Measurements from ENCODE around the gene SLC7A11.

Gene SLC7A11

GRCh38 chr4:138251938-138252337 is 9.8 kb upstream of the SLC7A11 start:
- H3K4me3 ChIP-seq (ENCODE audit: low read depth, low read length): no peak overlapping the region
- no peaks in the 10 kb centered on the region for H3K36me3 ChIP-seq
- no peaks in the 10 kb centered on the region for H3K27me3 ChIP-seq
- H3K4me1 ChIP-seq: no peaks in the 10 kb centered on the region
- DNase-seq: no peak
- TF ChIP-seq CTCF (IDR thresholded peaks at IDR 0.05; ENCODE audit: low read depth, low read length): no peak
- no peaks in the 10 kb centered on the region for H3K9me3 ChIP-seq

GRCh38 chr4:138249132-138249531 is 7.0 kb upstream of the SLC7A11 start:
- TF ChIP-seq CTCF (IDR thresholded peaks at IDR 0.05; ENCODE audit: low read depth, low read length): no peak
- no peaks in the 10 kb centered on the region for H3K4me1 ChIP-seq
- DNase-seq: no peak
- H3K27me3 ChIP-seq: no peaks in the 10 kb centered on the region
- H3K4me3 ChIP-seq (ENCODE audit: low read depth, low read length): no peak overlapping the region
- H3K36me3 ChIP-seq: no peaks in the 10 kb centered on the region
- H3K9me3 ChIP-seq: no peaks in the 10 kb centered on the region

GRCh38 chr4:138248058-138248457 is 5.9 kb upstream of the SLC7A11 start:
- TF ChIP-seq CTCF (IDR thresholded peaks at IDR 0.05; ENCODE audit: low read depth, low read length): no peak
- Histone ChIP-seq H3K4me3 (ENCODE audit: low read depth, low read length) (no peak overlapping the region), H3K9me3 (no peaks in the 10 kb centered on the region), H3K4me1 (no peaks in the 10 kb centered on the region), H3K36me3 (no peaks in the 10 kb centered on the region), H3K27me3 (no peaks in the 10 kb centered on the region)
- no peak for DNase-seq

- no peak for DNase-seq
- Histone ChIP-seq H3K4me3 (ENCODE audit: low read depth, low read length) (no peak overlapping the region), H3K36me3 (no peaks in the 10 kb centered on the region), H3K9me3 (no peaks in the 10 kb centered on the region), H3K27me3 (no peaks in the 10 kb centered on the region), H3K4me1 (0 out of 2 replicates have a peak, but pooled peaks cover 2% of the 10 kb centered on the region)
- TF ChIP-seq CTCF (IDR thresholded peaks at IDR 0.05; ENCODE audit: low read depth, low read length): no peak
These were observed 5.5 kb upstream of the SLC7A11 start for GRCh38 chr4:138247643-138248042.

- 0 out of 2 replicates have a peak, but pooled peaks cover 2% of the 10 kb centered on the region for H3K4me1 ChIP-seq
- no peak for TF ChIP-seq CTCF (IDR thresholded peaks at IDR 0.05; ENCODE audit: low read depth, low read length)
These were observed 1.2 kb upstream of the SLC7A11 start for GRCh38 chr4:138243369-138243768.

GRCh38 chr4:138242834-138243156 is 646 bp upstream of the SLC7A11 start:
- no peaks in the 10 kb centered on the region for H3K9me3 ChIP-seq
- no peaks in the 10 kb centered on the region for H3K27me3 ChIP-seq
- DNase-seq: no peak
- peak overlapping the region; percentile 78 for H3K4me3 ChIP-seq (ENCODE audit: low read depth, low read length)
- no peak for TF ChIP-seq CTCF (IDR thresholded peaks at IDR 0.05; ENCODE audit: low read depth, low read length)
- H3K4me1 ChIP-seq: 0 out of 2 replicates have a peak, but pooled peaks cover 2% of the 10 kb centered on the region
- no peaks in the 10 kb centered on the region for H3K36me3 ChIP-seq

More at GRCh38 chr4:138243369-138243768, 1.2 kb upstream of the SLC7A11 start:
- Histone ChIP-seq H3K36me3 (no peaks in the 10 kb centered on the region), H3K4me3 (ENCODE audit: low read depth, low read length) (no peak overlapping the region), H3K27me3 (no peaks in the 10 kb centered on the region), H3K9me3 (no peaks in the 10 kb centered on the region)
- no peak for DNase-seq
